Lung (tissue), 12 donors: ENCODE results near the gene PTPRD. TPM values are rescaled to one million over a fixed set of nuclear protein-coding genes. Genes with fewer than 3 reads are reported as not detected.

Source experiments
- ATAC-seq: fragments of 200-7000 bp; cut with Tn5 transposase; one replicate; pipeline ENCODE4 v1.9.1; 2020; ENCODE audit warnings: moderate number of reproducible peaks; ENCODE audit not compliant: insufficient read depth, low FRiP score
- DNase-seq, 3 donors: peaks; one replicate each; pipeline ENCODE4 v3.0.0-alpha.2; 2013 to 2017
- H3K27ac ChIP-seq, 2 donors: one replicate each; pipeline ENCODE4 v1.5.1; 2013; ENCODE audit warnings: mild to moderate bottlenecking in 2 of 2, moderate library complexity in 2 of 2, control low read depth in 1 of 2, inconsistent platforms in 1 of 2, low read depth in 1 of 2, low read length in 1 of 2
- H3K27me3 ChIP-seq, 3 donors: one replicate each; pipeline ENCODE4 v1.5.1; 2013; ENCODE audit warnings: low read length in 2 of 3; ENCODE audit not compliant: control insufficient read depth in 3 of 3, insufficient read depth in 3 of 3
- H3K36me3 ChIP-seq, 4 donors: one replicate each; pipeline ENCODE4 v1.5.1; 2013; ENCODE audit warnings: low read length in 4 of 4, mild to moderate bottlenecking in 1 of 4, moderate library complexity in 1 of 4; ENCODE audit not compliant: control insufficient read depth in 4 of 4, insufficient read depth in 4 of 4
- H3K4me1 ChIP-seq, 5 donors: one replicate each; pipeline ENCODE4 v1.5.1; 2013; ENCODE audit warnings: low read length in 5 of 5, mild to moderate bottlenecking in 2 of 5, moderate library complexity in 1 of 5; ENCODE audit not compliant: control insufficient read depth in 5 of 5, insufficient read depth in 5 of 5
- H3K4me3 ChIP-seq: one replicate; pipeline ENCODE4 v1.5.1; 2013; ENCODE audit warnings: mild to moderate bottlenecking, control low read depth, moderate library complexity
- H3K9ac ChIP-seq, 2 donors: one replicate each; pipeline ENCODE4 v1.5.1; 2013; ENCODE audit warnings: low read length in 2 of 2, control low read depth in 1 of 2; ENCODE audit not compliant: insufficient read depth in 1 of 2
- H3K9me3 ChIP-seq, 4 donors: one replicate each; pipeline ENCODE4 v1.5.1; 2013; ENCODE audit warnings: low read length in 3 of 4, mild to moderate bottlenecking in 1 of 4, moderate library complexity in 1 of 4; ENCODE audit not compliant: control insufficient read depth in 4 of 4, insufficient read depth in 3 of 4
- CTCF ChIP-seq: IDR thresholded peaks from 2 replicates; pipeline ENCODE4 v1.5.1; 2012; ENCODE audit warnings: mild to moderate bottlenecking; ENCODE audit errors: control extremely low read depth, extremely low read depth
- WGBS, 2 donors: extraction: QIAGEN DNeasy Blood & Tissue Kit; methylation state at CpG; one replicate each; pipeline ENCODE4 v1.1.7; 2013; 5-methylcytosine and 5-hydroxymethylcytosine counted together
- polyA plus RNA-seq, 2 donors: library from polyadenylated mRNA; stranded (reverse); fragments of 200-250 nt; gene quantifications; one replicate each; pipeline ENCODE4 v1.2.1, GENCODE V29; 2013
- total RNA-seq, 2 donors: library from RNA; depleted of rRNA in 1 of 2; stranded (reverse); fragments of >200 nt in 1 of 2; gene quantifications; one replicate each; pipeline ENCODE4 v1.2.1, GENCODE V29; 2014 to 2021
- donor health status: control.
- donor health status: control.
- donor health status: Bipolar disorder and iron deficiency.
- donor health status: healthy.
- donor health status: DM: yes; HTN: yes; CAD: no.

The PTPRD gene
- total and polyA plus RNA-seq, 4 donors, result 1.9 to 145 (median 13.7) TPM

GRCh38 chr9:10248890-10249289, 363.9 kb downstream of the PTPRD start:
- TF ChIP-seq CTCF, result no peak
- Histone ChIP-seq H3K27ac (no peak overlapping the region), H3K36me3 (no peaks in the 10 kb centered on the region), H3K9ac (no peak overlapping the region), H3K9me3 (no peaks in the 10 kb centered on the region), H3K4me1 (peaks cover 0 to 7% (median 0%) of the 10 kb centered on the region in 5 donors), H3K27me3 (no peaks in the 10 kb centered on the region), H3K4me3 (no peak overlapping the region)
- WGBS, 2 donors, result 94 to 97% methylated on average over 1 of the region's 1 CpG
- no peak for ATAC-seq
- no peak for DNase-seq

GRCh38 chr9:10242255-10242654, 370.5 kb downstream of the PTPRD start:
- no peak for TF ChIP-seq CTCF
- Histone ChIP-seq H3K36me3 (no peaks in the 10 kb centered on the region), H3K27ac (no peak overlapping the region), H3K9ac (no peak overlapping the region), H3K4me3 (no peak overlapping the region), H3K9me3 (no peaks in the 10 kb centered on the region), H3K4me1 (no peaks in the 10 kb centered on the region), H3K27me3 (no peaks in the 10 kb centered on the region)
- no peak for DNase-seq
- no peak for ATAC-seq
- 70 to 77% methylated on average over 2 of the region's 2 CpGs for WGBS, 2 donors

- Histone ChIP-seq H3K9me3 (no peaks in the 10 kb centered on the region), H3K36me3 (no peaks in the 10 kb centered on the region), H3K27ac (no peak overlapping the region), H3K4me1 (peaks cover 0 to under 1% (median 0%) of the 10 kb centered on the region in 5 donors), H3K9ac (no peak overlapping the region), H3K27me3 (no peaks in the 10 kb centered on the region), H3K4me3 (no peak overlapping the region)
- TF ChIP-seq CTCF, result no peak
- DNase-seq (no peak), ATAC-seq (no peak)
- 64 to 91% methylated on average over 1 of the region's 1 CpG for WGBS, 2 donors
These were observed 374.7 kb downstream of the PTPRD start for GRCh38 chr9:10238087-10238486.

GRCh38 chr9:10237584-10237983, 375.2 kb downstream of the PTPRD start:
- no peak overlapping the region for H3K4me3 ChIP-seq
- no peak overlapping the region for H3K27ac ChIP-seq
- no peak for TF ChIP-seq CTCF
- ATAC-seq (no peak), DNase-seq (no peak)
- H3K9me3 ChIP-seq, result no peaks in the 10 kb centered on the region
- H3K4me1 ChIP-seq, result peaks cover 0 to 6% (median 0%) of the 10 kb centered on the region in 5 donors
- no peaks in the 10 kb centered on the region for H3K27me3 ChIP-seq
- H3K36me3 ChIP-seq, result no peaks in the 10 kb centered on the region
- no peak overlapping the region for H3K9ac ChIP-seq
